Erythroblast (primary cell): ENCODE data around the gene HDAC4.

ENCODE experiments used
- GATA1 ChIP-seq: IDR thresholded peaks from 2 replicates; pipeline ENCODE4 v1.6.1; 2011; ENCODE audit warnings: low read depth, mild to moderate bottlenecking, control low read depth, low read length, moderate library complexity
- POLR2A ChIP-seq: IDR thresholded peaks from 2 replicates; pipeline ENCODE4 v1.6.1; 2011; ENCODE audit warnings: mild to moderate bottlenecking, low read length

GRCh38 chr2:239370876-239371725, 29.7 kb downstream of the HDAC4 start:
- TF ChIP-seq POLR2A (no peak), GATA1 (no peak)
